RWPE1 (cell line): Measurements from ENCODE around the gene LRRTM4.

Experiments
- CTCF ChIA-PET: fragments of 350-600 bp; sonication (Branson Sonifier 250); formaldehyde crosslinking; extraction: SDS; loops from one replicate; lab custom pipeline; 2021; lab: Yijun Ruan, JAX
- POLR2A ChIA-PET: fragments of 400-600 bp; formaldehyde crosslinking; extraction: SDS; loops from one replicate; lab custom pipeline; 2020; ENCODE audit warnings: antibody characterized with exemption; ENCODE audit not compliant: low non-redundant PET; lab: Yijun Ruan, JAX
- DNase-seq: peaks from one replicate; pipeline ENCODE4 v3.0.0; 2012; ENCODE audit warnings: low spot score
- H3K27ac ChIP-seq: fragments of 450-650 bp; 2 replicates; pipeline ENCODE4 v1.5.1; 2017
- CTCF ChIP-seq: fragments of 450-650 bp; conservative IDR thresholded peaks from 2 replicates; pipeline ENCODE4 v1.5.1; 2017; ENCODE audit warnings: low read depth, mild to moderate bottlenecking

The LRRTM4 gene

GRCh38 chr2:76965772-76966171, 556.4 kb downstream of the LRRTM4 start:
- no peak for TF ChIP-seq CTCF
- H3K27ac ChIP-seq: no peak overlapping the region
- ChIA-PET CTCF (no interaction called here), POLR2A (no interaction called here)
- DNase-seq: no peak

GRCh38 chr2:76958749-76959148, 563.4 kb downstream of the LRRTM4 start:
- DNase-seq: peak; percentile 8
- ChIA-PET CTCF (no interaction called here), POLR2A (no interaction called here)
- H3K27ac ChIP-seq: no peak overlapping the region
- TF ChIP-seq CTCF: no peak

GRCh38 chr2:76953733-76954347, 568.3 kb downstream of the LRRTM4 start:
- peak; percentile 64 for TF ChIP-seq CTCF
- peak; percentile 14 for DNase-seq
- ChIA-PET POLR2A (no interaction called here), CTCF (interaction anchor here (0.6 to 1.3 kb wide), 9 partner anchors 163 to 1597 kb away, joined by 3 to 5 read pairs (median 3); no protein-coding TSS in a partner anchor)
- H3K27ac ChIP-seq: no peak overlapping the region

GRCh38 chr2:76946631-76947145, 575.5 kb downstream of the LRRTM4 start:
- no peak overlapping the region for H3K27ac ChIP-seq
- TF ChIP-seq CTCF: no peak
- ChIA-PET CTCF (no interaction called here), POLR2A (no interaction called here)
- no peak for DNase-seq

- TF ChIP-seq CTCF: no peak
- DNase-seq: no peak
- H3K27ac ChIP-seq: no peak overlapping the region
Measured at GRCh38 chr2:76940559-76940958, 581.6 kb downstream of the LRRTM4 start.

GRCh38 chr2:76938153-76938552, 584.0 kb downstream of the LRRTM4 start:
- TF ChIP-seq CTCF: no peak
- no peak for DNase-seq
- ChIA-PET POLR2A (no interaction called here), CTCF (no interaction called here)
- H3K27ac ChIP-seq: no peak overlapping the region

More at GRCh38 chr2:76940559-76940958, 581.6 kb downstream of the LRRTM4 start:
- CTCF ChIA-PET: no interaction called here
- POLR2A ChIA-PET: no interaction called here
